MM.1S (cell line): ENCODE results near the gene PRKCA.

Experiments used
- CTCF ChIP-seq: fragments of 300-600 bp; sonication (generic); IDR thresholded peaks from 2 replicates; pipeline ENCODE4 v1.5.1; 2016; ENCODE audit warnings: antibody characterized with exemption, low read length, mixed read lengths
- EZH2 ChIP-seq: fragments of 300-600 bp; sonication (generic); optimal IDR thresholded peaks from 2 replicates; pipeline ENCODE3; 2017; ENCODE audit warnings: low read depth, mild to moderate bottlenecking, antibody characterized with exemption, low read length, mixed read lengths

GRCh38 chr17:66255527-66255971, 46.9 kb upstream of the PRKCA start:
- TF ChIP-seq EZH2: no peak
- no peak for TF ChIP-seq CTCF
